HG03565 (cell line): Measurements from ENCODE around the gene BMP6.

Experiments used
- ATAC-seq: cut with Tn5 transposase; IDR thresholded peaks from one replicate; pipeline ENCODE4 v1.9.1; 2021; ENCODE audit warnings: mild to moderate bottlenecking, moderate library complexity; ENCODE audit not compliant: unreplicated experiment

Gene BMP6

DNA sequence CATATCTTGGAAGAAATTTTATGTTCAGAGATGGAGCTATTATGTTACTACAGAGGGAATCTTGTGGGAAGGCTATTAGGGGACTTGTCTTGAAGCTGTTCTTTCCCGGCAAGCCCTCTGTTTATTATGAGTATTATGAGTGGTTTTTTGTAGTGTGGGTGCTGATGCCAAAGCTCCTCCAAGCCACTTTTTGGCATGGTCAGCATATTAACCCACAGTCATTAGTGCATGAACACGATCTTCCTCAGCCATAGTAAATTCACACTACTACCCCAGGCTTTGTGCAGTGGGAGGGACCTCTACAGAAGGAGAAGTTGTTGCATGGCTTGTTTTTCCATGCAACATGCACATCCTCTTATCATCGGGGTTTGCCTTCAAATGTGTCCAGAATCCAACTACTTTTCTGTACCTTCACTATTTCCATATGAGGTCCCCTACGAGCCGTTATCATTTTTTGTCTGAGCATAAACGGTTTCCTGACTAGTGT is 6.5 kb upstream of the BMP6 start:
- ATAC-seq = no peak

DNA sequence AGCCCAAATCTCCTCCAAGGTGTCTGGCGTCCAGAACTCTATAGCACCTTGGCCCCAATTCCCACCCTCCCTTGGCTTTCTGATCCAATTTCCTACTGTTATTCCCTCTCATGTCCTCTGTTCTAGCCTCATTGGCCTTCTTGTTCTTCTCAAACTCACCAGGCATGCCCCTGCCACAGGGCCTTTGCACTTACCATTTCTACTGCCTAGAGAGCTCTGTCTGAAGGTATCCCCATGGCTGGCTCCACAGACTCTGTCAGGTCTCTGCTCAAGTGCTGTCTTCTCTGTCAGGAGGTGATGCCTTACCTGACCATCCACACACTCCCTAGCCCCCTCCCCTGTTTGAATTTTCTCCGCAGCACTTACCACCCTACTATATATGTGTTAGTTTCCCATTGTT is 5.6 kb upstream of the BMP6 start:
- ATAC-seq = no peak

DNA sequence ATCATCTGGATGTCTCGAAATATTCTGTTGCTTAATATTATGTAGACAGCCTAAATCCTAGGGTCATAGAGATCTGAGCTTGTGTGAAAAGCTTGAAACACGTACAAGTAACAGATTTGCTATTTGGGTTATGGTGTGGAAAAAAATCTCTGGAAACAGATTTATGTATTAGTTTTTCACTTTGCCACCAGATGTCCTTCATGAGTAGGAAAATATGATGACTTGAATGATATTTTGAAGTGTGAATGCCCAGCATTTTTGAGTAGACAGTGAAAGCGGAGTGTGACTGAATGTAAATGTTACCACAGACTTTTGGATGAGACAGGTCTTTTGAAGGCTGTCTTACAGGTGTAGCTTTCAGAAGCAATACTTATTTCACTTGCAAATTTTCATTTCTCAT is 4.2 kb upstream of the BMP6 start:
- ATAC-seq = no peak

DNA sequence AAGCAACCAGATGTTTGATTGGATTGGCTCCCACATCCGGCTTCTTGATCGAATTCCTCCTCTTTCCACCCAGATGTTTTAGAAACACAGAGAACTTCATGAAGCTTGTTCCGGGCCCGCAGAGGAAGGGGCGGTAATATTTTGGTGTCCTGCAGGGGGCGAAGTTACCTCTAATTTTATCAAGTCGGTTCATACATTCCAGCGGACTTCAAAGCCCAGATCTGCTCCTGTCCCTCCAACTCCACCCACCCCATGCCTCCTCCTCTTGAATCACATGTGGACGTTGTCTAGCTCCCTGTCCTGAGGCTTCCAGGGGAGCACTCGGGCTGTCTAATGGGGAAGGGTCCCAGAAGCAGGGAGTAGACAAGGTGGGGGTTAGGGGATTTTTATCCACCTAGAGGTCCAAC is 2.9 kb upstream of the BMP6 start:
- no peak for ATAC-seq

DNA sequence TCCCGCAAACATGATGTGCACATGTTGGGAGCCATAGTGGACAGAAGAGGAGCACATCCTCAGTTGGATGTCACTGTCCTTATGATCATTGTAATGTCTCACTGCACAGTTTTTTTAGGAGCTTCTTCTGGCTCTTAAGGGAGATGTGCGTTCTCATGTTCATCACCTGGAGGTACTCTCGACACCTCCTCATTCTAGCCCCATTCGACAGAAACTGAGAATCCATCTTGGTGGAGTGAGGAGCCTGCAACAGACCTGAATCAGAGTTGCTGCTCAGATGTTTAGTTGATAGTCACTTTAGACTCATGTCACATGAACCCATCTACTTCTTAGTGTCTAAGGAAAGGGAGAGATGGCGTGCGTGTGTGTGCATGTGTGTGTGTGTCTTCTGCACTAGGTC is 2.3 kb upstream of the BMP6 start:
- no peak for ATAC-seq

DNA sequence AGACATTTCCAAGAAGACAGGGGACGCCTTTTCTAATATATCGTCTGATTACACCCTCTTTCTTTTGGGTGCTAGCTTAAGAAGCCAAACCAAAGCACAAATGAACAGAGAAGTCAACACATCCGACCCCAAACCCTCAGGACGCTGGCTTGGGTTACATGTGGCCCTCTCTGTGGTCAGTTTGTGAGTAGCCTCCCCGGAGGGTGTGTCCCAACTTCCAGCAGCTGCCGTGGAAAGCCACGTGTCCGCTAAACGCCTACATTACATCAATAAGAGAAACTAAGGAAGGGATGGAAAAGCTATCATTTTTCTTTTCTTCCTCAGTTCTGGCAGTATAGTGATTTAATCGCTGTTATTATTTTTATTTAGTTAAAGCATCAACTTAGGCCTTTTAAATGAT is 487 bp upstream of the BMP6 start:
- ATAC-seq = no peak

DNA sequence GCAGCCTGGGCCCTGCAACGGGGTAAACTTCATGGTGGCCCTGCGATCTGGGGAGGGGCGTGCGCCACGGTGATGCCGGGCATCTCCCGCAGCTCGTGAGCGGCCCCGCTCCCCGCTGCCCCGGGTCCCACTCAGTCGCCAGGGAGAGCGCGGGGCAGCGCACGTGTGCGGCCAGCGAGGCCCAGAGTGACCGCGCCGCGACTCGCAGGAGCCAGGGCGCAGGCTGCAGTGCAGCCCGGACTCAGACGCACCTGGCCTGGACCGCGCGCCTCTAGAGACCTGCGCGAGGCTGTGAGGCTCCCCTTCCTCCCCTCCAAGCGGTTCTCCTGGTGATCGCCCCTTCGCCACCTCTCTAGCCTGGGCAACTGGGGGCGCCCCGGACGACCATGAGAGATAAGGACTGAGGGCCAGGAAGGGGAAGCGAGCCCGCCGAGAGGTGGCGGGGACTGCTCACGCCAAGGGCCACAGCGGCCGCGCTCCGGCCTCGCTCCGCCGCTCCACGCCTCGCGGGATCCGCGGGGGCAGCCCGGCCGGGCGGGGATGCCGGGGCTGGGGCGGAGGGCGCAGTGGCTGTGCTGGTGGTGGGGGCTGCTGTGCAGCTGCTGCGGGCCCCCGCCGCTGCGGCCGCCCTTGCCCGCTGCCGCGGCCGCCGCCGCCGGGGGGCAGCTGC is 652 bp downstream of the BMP6 start:
- ATAC-seq = no peak

DNA sequence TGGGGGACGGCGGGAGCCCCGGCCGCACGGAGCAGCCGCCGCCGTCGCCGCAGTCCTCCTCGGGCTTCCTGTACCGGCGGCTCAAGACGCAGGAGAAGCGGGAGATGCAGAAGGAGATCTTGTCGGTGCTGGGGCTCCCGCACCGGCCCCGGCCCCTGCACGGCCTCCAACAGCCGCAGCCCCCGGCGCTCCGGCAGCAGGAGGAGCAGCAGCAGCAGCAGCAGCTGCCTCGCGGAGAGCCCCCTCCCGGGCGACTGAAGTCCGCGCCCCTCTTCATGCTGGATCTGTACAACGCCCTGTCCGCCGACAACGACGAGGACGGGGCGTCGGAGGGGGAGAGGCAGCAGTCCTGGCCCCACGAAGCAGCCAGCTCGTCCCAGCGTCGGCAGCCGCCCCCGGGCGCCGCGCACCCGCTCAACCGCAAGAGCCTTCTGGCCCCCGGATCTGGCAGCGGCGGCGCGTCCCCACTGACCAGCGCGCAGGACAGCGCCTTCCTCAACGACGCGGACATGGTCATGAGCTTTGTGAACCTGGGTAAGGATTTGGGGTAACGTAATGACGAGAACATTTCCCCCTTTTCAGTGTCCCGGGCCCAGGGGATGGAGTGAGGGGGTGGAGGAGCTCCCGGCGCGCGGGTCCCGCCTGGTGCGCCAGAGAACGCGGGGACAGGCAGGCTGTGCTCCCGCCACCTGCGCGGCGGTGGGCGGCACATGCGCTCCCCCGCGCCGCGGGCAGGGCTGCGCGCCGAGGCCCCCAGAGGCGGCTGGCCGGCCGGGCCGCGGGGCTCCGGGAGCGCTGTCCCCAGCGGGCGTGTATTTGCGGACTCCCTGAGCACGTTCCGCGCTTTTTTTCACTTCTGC is 1.4 kb downstream of the BMP6 start:
- ATAC-seq = no peak

DNA sequence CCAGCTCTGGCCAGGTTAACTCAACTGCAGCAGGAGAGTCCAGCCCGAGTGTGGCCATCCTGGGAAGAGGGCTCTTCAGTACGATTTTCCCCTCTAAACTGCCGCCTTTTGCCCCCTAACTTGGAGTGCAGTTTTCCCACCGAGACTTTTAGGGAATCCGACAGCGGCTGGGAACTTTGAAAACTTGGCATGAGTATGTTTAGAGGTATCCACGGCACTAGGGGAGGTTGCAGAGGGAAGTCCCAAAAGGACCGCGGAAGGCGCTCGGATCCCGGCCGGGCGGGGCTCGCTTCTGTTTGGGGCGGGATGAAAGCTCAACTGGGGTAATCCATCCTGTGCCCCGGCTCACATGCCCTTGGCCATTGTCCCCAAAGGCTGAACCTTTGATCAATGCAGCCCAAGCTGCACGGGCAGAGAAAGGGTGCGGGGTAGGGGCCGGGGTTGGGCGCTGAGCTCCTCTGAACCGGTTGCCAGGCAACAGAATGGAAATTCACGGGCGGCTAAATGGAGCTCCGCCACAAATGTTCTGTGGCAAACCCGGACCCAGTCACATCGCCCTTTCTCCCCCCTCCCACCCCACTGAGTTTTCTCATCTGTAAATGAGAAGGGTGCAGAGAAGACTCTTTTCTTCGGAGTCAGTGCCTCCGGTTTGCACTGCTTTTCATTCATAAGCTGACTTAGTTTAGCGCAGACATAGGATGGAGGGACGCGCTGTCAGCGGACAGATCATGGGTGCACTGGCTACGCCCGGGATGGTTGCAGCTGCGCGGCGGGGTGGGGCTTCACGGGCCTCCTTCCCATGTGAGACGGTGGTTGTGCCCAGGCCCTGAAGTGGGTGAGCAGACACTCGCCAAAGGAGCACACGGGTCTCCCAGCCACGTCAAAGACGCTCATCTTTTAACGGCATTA is 2.3 kb downstream of the BMP6 start:
- ATAC-seq = no peak

DNA sequence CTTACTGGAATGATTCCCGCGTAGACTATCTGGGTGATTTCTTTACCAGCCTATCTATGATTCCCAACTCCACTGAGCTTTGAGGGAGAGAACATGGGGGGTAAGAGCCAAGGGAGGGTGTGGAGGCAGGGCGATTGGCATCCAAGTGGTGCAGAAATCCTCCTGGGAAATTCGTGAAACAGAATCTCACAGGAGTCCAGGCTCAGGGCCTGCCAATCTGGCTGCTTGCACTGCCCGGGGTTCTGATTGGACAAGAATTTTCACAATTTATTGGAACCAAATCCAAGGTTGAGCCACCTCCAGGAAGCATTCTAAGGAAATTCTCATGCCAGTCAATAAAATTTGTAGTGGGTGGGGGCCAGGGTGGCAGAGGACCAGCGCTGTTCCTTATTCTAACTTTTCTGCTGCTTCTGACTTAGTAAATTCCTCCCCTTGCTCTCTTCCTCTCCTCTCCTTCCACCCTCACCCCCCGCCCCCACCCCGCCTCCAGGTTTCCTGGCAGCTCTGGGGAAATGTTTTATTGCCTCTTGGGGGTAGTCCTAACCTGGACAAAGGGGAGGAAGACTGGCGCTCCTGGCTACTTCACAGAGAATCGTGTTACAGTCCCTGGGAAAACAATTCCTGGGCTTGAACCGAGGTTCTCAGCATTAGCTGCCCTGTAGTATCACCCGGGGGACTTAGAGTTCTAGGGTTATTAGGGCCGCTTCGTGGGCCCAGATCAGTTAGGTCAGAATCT is 3.1 kb downstream of the BMP6 start:
- no peak for ATAC-seq

DNA sequence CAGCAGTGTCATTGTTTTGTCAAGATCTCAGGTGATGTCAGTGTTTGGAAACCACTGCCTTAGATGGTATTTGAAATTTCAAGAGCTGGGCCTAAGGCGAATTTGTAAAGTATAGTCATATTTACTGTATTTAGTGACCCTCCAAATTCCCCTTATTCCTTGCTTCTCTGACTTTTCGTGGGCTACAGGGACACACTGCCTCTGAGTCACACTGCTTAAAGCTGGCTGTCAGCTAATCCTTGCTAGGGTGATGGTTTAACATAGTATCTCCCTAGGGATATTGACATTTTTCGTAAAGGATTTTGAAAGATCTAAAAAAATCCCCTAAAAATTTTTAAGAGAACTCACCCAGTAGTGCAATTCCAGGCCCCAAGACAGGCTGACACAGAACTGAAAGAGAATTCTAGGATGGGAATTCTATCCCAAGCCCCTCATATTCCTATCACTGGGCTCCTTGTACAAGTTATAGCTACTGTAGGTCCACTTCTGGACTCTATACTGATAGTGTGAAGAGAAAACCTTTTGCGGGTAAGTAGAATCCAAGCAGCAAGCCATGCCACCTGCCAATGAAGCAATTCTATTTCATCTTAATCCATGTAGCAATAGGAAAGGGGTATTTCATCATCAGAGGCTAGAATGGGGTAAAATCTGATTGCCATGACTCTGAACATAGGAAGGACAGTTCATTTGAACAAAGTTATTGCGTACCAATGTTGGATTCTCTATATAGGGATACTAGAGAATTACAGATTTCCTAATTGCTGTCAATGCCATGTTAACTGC is 4.3 kb downstream of the BMP6 start:
- ATAC-seq = no peak

DNA sequence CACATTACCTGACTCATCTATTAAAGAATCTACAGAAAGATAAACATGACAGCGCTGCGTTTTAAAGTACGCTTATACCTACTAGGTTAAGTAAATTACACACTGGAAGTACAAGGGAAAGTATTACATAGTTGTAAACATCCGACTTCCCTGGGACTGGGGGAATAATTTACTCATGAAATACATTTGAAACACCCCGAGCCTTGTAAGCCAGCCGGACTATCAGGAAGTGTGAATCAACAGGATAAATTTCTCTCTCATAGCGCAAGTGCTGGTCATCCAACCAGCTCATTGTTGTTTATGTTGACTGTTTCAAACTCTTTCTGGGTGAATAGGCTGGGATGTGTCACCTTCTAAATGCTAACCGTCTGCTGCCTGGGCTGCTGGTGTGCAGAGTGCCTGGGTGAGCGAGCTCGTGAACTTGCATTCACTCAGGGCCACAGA is 4.9 kb downstream of the BMP6 start:
- no peak for ATAC-seq

DNA sequence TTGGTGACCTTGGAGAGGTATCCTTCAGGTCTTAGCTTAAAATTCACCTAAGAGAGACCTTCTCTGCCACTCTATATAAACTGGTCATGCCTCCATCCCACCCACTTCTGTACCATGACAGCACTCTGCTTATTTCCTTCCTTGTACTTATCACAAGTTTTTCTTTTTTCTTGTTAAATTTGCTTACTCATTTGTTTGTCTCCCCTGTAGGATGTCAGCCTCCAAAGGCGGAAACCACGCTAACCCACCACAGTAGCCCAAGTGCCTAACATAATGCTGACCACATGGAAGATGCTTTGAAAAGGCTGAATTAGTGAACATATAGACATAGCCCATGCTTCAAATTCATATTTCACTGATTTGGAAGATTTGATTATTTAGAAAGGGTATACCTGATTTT is 5.4 kb downstream of the BMP6 start:
- no peak for ATAC-seq

DNA sequence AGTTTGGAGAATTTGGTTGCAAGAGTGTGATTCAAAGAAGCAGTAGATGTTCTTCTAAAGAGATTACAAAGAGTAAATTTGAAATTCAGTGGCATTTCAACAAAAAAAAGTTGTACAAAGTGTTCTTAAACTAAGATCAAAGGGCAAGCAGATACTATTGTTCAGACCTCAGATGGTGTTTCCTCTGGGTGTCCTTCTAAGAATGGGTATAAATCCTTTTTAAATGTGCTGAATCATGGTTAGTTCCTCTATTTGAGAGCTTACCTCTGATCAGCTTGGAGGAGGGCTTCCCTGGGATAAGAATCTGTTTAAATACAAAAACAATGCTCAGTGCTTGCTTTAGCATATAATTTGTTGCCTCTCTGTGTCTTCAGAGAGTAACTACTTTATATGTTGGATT is 6.3 kb downstream of the BMP6 start:
- ATAC-seq = no peak

DNA sequence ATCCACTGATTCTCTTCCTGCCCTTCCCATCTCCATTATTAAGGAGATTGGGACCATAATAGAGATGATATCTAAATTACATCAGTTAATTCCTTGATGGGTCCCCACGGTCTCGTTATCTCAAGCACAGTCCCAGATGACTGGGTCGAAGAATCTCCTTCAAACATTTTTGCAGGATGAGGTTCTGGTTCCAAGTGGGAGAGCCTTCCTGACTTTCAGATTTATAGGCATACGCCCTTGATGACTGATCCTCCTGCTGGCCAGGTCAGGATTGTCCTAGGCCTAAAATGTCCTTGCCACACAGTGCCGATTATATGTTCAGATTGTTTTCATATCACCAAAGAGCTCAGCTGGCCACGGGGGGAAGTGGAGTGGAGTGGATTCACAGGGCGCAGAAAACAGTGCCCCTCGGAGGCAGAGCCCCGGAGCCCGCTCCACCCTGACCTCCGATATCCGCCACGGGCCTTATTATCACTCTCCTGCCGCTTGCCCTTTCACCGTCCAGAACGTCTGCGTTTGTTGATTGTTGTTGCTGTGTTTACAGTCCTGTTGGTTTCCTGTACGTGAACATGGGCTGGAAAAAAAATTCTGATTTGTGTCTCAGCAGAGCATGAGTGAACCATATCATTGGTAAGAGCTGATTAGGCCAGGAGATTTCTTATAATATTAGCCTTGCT is 8.9 kb downstream of the BMP6 start:
- ATAC-seq = no peak

DNA sequence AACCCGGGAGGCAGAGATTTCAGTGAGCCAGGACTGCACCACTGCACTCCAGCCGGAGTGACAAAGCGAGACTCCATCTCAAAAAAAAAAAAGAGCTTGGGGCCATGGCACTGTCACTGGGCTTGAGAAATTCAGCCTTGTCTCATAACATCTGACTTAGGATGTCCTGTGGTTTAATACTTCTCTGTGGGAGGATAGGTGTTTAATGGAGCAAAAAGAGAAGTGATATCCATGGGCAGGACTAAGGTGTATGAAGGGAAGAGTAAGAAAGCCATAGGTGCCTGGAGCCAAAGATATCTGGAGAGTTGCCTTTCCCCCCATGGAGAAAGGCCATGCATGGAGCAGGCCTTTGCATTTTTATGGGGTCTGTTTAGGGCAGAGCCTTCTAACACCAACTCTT is 11.2 kb downstream of the BMP6 start:
- no peak for ATAC-seq

DNA sequence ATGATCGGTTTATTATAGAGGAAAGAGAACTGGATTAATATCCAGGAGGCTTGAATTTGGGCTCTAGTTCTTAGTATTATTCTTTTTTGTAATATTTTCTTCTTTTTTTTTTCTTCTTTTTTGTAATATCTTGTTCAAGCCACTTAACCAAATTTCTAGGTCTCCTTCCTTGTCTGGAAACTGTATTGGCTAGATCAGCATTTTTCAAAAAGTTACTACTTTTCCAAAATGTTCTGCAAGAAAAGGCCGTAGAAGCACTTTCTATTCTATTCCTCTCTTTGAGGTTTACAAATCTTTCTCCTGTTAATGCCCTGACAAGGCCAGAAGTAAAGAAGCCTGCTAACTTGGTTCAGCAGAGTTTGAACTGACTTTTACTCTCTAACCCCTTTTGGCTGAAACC is 12.0 kb downstream of the BMP6 start:
- ATAC-seq = no peak

DNA sequence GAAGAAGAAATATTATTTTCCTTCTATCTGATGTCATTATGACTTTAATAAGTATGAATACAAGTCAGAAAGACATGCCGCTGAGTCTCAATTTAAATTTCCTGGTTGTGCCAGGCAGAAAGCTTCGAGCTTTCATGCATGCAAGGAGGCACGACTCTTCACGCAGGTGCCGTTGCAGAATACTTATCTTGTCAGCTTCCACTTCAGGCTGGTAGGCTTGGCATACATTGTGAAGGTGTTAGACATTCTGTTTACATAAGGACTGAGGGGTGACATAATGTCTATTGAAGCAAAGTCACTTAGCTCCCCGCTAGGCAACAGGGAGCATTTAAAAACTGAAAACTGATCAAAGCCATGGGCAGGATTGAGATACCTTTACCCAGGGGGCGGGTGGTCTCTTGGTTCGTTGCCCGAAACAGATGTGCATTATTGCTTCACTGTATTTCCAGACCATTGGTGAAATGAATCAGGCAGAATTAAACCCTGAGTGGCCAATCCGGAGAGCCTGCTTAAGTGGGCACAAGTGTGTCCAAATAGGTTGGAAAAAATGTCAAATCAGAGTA is 16.4 kb downstream of the BMP6 start:
- no peak for ATAC-seq

DNA sequence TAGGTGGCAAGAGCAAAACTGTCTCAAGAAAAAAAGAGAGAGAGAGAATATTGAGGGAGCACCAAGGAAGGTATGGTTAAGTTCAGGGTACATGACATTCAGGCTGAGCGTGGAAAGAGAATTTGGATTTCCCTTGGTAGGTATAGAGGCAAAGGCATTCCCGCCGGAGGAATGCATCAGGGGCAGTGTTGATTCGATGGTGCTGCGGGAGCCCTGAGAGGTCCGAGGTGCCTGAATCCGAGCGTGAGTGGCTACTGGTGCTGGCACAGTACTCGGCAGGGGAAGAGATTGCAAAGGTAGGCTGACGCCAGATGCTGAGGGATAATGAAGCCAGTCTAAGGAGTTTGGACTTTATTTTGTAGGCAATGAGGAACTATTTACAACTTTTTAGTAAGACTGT is 20.0 kb downstream of the BMP6 start:
- ATAC-seq = no peak
